K562 (cell line): ENCODE results near the gene COL4A2.

Source experiments
- BHLHE40 ChIP-seq: IDR thresholded peaks from 2 replicates; pipeline ENCODE4 v1.6.1; 2011; ENCODE audit warnings: low read length, improper control_type of control experiment
- CBFB ChIP-seq: sonication (generic); formaldehyde crosslinking; IDR thresholded peaks from 2 replicates; pipeline ENCODE4 v1.4.0; 2020; ENCODE audit warnings: mild to moderate bottlenecking, missing genetic modification reagents
- CBX8 ChIP-seq: fragments of 200-600 bp; sonication (generic); IDR thresholded peaks from 2 replicates; pipeline ENCODE4 v1.6.1; 2012; ENCODE audit warnings: borderline replicate concordance, mixed run types, low read depth, mild to moderate bottlenecking, moderate library complexity, mixed read lengths, low read length, control low read depth, inconsistent platforms; ENCODE audit not compliant: poor library complexity, severe bottlenecking; ENCODE audit errors: extremely low read depth
- EZH2 ChIP-seq: IDR thresholded peaks from 2 replicates; pipeline ENCODE4 v1.6.1; 2012; ENCODE audit warnings: low read depth, mild to moderate bottlenecking, inconsistent platforms, low read length, borderline replicate concordance
- NRF1 ChIP-seq, 2 experiments: fragments of 450-650 bp; IDR thresholded peaks in 1 of 2; conservative IDR thresholded peaks in 1 of 2; 2 replicates each; pipeline ENCODE4 v1.6.1; 2014; ENCODE audit warnings: mild to moderate bottlenecking in 2 of 2
- POLR2A ChIP-seq: fragments of 450-650 bp; conservative IDR thresholded peaks from 2 replicates; pipeline ENCODE4 v1.6.1; 2016
- RCOR1 ChIP-seq, 2 experiments: IDR thresholded peaks; 2 replicates each; pipeline ENCODE4 v1.6.1; 2012; ENCODE audit warnings: low read depth in 2 of 2, low read length in 2 of 2, borderline replicate concordance in 1 of 2, improper control_type of control experiment in 1 of 2
- SMAD1 ChIP-seq: fragments of 150-350 bp; IDR thresholded peaks from 2 replicates; pipeline ENCODE4 v1.6.1; 2014; ENCODE audit warnings: low read length, low read depth; ENCODE audit not compliant: partially characterized antibody
- ZNF766 ChIP-seq: fragments of 200-800 bp; sonication (Bioruptor generic); conservative IDR thresholded peaks from 2 replicates; pipeline ENCODE4 v1.6.1; 2016; ENCODE audit warnings: missing genetic modification characterization, missing compliant biosample characterization
- ZZZ3 ChIP-seq: fragments of 450-650 bp; IDR thresholded peaks from 2 replicates; pipeline ENCODE4 v1.6.1; 2016; ENCODE audit warnings: antibody characterized with exemption, mild to moderate bottlenecking, moderate library complexity
- TF ChIP-seq, protein P1 (sequence below): IDR thresholded peaks from 3 replicates; pipeline ENCODE4 v1.6.1; 2011; ENCODE audit warnings: borderline replicate concordance, mild to moderate bottlenecking, moderate library complexity; ENCODE audit not compliant: insufficient read length; ENCODE audit errors: extremely low read depth
- TF ChIP-seq, protein P2 (sequence below), 3 experiments: IDR thresholded peaks in 2 of 3; conservative IDR thresholded peaks in 1 of 3; 2 replicates each; pipeline ENCODE4 v1.5.1; 2011 to 2012; ENCODE audit warnings: low read length in 3 of 3, mild to moderate bottlenecking in 3 of 3, control low read depth in 2 of 3, improper control_type of control experiment in 1 of 3, inconsistent platforms in 1 of 3, low read depth in 1 of 3, mixed read lengths in 1 of 3, moderate library complexity in 1 of 3; ENCODE audit not compliant: insufficient read depth in 2 of 3
- TF ChIP-seq, protein P3 (sequence below): conservative IDR thresholded peaks from 2 replicates; pipeline ENCODE4 v1.6.1; 2011; ENCODE audit warnings: low read depth, mild to moderate bottlenecking, low read length; ENCODE audit not compliant: control insufficient read depth

DNA sequence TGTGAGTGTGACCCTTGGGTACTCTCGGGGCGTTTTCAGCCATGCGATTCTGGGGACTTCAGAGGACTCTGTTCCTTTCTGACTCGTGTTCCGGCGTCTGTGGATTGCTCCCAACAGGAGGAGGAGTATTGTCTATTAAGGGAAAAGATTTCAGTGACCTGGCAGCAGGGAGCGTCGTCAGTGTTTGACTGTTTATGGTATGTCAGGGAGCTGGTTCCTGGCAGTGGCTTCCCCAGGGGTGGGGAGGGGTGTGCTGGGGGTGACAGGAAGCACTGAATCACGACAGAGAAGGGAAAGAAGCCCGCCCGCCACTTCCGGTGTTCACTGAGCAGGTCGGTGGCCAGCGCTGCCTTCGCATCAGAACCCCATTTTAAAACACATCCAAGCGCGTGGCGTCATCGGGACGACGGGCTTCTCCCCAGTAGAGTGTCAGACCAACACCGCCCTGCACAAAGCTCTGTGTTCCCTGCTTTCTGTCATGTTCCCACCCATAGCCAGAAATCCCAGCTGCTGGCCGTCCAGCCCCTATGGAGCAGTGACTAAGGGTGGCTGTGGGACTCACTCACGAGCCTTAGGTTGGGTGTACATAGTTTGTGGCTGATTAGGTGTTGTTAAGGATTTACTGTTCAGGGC lies 33.8 kb downstream of the COL4A2 start:
- TF ChIP-seq, protein P1, sequence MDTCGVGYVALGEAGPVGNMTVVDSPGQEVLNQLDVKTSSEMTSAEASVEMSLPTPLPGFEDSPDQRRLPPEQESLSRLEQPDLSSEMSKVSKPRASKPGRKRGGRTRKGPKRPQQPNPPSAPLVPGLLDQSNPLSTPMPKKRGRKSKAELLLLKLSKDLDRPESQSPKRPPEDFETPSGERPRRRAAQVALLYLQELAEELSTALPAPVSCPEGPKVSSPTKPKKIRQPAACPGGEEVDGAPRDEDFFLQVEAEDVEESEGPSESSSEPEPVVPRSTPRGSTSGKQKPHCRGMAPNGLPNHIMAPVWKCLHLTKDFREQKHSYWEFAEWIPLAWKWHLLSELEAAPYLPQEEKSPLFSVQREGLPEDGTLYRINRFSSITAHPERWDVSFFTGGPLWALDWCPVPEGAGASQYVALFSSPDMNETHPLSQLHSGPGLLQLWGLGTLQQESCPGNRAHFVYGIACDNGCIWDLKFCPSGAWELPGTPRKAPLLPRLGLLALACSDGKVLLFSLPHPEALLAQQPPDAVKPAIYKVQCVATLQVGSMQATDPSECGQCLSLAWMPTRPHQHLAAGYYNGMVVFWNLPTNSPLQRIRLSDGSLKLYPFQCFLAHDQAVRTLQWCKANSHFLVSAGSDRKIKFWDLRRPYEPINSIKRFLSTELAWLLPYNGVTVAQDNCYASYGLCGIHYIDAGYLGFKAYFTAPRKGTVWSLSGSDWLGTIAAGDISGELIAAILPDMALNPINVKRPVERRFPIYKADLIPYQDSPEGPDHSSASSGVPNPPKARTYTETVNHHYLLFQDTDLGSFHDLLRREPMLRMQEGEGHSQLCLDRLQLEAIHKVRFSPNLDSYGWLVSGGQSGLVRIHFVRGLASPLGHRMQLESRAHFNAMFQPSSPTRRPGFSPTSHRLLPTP = no peak
- TF ChIP-seq NRF1 (conservative IDR thresholded peaks at IDR 0.05 in 1 of 2, IDR thresholded peaks at IDR 0.05 in 1 of 2) = no peak
- TF ChIP-seq SMAD1 = no peak
- no peak for TF ChIP-seq CBX8
- TF ChIP-seq, protein P2, sequence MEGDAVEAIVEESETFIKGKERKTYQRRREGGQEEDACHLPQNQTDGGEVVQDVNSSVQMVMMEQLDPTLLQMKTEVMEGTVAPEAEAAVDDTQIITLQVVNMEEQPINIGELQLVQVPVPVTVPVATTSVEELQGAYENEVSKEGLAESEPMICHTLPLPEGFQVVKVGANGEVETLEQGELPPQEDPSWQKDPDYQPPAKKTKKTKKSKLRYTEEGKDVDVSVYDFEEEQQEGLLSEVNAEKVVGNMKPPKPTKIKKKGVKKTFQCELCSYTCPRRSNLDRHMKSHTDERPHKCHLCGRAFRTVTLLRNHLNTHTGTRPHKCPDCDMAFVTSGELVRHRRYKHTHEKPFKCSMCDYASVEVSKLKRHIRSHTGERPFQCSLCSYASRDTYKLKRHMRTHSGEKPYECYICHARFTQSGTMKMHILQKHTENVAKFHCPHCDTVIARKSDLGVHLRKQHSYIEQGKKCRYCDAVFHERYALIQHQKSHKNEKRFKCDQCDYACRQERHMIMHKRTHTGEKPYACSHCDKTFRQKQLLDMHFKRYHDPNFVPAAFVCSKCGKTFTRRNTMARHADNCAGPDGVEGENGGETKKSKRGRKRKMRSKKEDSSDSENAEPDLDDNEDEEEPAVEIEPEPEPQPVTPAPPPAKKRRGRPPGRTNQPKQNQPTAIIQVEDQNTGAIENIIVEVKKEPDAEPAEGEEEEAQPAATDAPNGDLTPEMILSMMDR (IDR thresholded peaks at IDR 0.05 in 2 of 3, conservative IDR thresholded peaks at IDR 0.05 in 1 of 3; ENCODE audit: insufficient read depth in 2 of 3, low read depth in 1 of 3, low read length in 3 of 3) = no peak
- TF ChIP-seq, protein P3, sequence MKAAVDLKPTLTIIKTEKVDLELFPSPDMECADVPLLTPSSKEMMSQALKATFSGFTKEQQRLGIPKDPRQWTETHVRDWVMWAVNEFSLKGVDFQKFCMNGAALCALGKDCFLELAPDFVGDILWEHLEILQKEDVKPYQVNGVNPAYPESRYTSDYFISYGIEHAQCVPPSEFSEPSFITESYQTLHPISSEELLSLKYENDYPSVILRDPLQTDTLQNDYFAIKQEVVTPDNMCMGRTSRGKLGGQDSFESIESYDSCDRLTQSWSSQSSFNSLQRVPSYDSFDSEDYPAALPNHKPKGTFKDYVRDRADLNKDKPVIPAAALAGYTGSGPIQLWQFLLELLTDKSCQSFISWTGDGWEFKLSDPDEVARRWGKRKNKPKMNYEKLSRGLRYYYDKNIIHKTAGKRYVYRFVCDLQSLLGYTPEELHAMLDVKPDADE = no peak
- TF ChIP-seq ZNF766 = no peak
- no peak for TF ChIP-seq CBFB (CRISPR knock-in tag)
- no peak for TF ChIP-seq BHLHE40
- TF ChIP-seq ZZZ3 = no peak
- no peak for TF ChIP-seq RCOR1 (IDR thresholded peaks at IDR 0.05; ENCODE audit: borderline replicate concordance in 1 of 2, low read depth in 2 of 2, low read length in 2 of 2)
- no peak for TF ChIP-seq POLR2A
- no peak for TF ChIP-seq EZH2
